ENCODE measurements around the gene UBE3D.
"Not testable (repeated sequence)": the region's sequence is repeated elsewhere in the genome, so short reads cannot be mapped to it uniquely, and the experiment has no call there.

UBE3D gene

DNA sequence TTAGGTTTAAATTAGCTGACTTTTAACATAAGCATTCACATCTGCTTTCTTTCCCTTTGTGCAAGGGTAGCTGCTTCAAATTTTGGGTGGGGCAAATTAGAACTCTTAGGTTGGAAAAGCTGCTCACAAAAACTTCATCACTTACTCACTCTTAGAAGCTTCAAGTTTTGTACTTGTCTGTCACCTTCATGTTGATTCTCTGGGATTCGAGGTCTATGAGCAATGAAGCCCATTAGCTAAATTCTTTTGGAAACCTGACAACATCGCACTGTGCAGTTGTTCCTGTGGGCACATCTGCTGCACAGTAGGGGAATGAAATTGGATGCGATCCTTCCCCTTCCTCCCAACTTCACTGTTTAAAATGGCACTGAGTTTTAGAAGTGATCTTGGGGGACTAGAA, 156.1 kb downstream of the UBE3D start:
- DNase-seq, result no peak

DNA sequence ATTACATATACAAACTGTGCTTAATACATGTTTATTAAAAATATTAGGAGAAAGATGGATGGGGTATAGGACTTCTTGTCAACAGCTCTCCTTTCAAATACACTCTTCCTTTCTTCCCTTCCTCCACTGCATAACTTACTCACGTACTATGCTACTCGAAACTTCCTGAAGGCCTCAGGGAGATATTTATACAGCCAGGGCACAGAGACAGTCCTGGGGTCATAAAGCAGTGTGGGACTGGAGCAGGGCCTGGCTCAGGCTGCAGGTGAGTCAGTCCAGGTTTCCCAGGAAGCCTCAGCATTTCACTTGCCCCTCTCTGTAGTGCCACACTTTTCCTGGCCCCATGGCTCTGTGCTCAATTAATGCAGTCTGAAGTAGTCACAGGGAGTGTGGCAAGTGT, 157.0 kb downstream of the UBE3D start:
- DNase-seq, result no peak

DNA sequence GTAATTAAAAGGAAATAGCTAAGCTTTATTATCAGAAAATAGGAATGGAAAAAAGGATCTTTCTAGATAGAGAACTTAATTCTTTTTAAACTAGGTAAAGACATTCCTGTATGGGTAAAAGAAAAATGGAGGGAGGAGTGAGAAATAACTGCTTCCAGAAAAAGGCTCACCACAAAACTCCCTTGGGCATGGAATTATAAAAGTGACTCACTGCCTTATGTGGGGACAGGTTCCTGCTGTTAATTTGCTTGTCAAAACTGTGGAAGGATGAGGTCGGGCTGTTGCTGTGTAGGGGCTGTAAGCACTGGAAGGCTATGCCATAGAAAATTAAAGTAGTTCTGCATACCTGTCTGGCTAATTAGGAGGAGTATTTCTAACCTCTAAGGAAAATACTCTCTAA, 158.7 kb downstream of the UBE3D start:
- no peak for DNase-seq

DNA sequence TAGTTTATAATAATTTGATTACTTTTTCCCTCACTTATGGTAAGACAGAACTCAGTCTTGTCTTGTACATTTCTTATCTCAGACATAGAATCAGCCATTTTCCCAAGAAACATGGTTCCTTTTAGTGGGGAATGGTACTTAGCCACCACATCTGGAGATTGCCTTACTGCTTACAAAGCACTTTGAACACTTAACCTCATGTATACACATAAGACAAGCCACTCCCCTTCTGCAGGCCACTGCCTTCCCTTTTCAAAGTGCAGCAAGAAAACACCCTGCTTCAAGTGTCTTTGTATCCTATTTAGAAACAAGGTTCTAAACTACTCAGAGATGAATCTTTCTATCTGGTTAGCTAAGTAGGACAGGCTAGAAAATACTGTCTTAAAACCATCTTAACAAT, 159.2 kb downstream of the UBE3D start:
- no peak for DNase-seq

DNA sequence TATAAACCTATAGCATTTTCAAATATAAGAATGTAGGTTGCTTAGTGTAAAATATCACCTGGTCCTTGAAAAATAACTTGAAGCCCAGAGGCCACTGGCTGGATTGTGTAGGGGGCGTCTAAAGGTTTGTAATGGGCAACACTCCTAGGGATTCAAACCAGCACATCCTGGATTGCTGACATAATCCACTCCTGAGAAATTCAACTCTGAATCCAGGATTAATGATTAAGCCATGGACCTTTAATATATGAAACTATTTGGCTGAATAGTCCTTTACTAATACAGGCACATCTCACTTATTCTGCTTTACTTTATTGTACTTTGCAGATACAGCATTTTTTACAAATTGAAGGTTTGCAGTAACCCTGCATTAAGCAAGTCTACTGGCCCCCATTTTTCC, 160.8 kb downstream of the UBE3D start:
- DNase-seq, result no peak

DNA sequence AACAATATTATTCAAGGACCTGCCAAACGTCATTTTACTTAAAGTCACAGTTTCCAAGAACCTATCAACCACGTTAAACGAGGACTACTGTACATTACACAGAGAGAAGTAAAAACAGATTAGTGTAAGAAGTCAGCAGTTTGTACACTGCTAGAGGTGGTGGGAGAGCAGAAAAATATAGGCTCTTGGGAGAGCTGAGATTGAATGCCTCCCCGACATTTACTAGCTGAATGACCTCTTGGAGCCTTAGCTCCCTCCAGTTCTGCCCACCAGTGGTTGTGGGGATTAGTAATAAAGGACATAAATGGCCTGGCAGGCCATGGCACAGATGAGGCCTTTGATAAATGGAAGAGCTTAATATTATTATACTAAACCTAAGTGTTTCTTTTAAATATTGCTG, 161.4 kb downstream of the UBE3D start:
- no peak for DNase-seq

DNA sequence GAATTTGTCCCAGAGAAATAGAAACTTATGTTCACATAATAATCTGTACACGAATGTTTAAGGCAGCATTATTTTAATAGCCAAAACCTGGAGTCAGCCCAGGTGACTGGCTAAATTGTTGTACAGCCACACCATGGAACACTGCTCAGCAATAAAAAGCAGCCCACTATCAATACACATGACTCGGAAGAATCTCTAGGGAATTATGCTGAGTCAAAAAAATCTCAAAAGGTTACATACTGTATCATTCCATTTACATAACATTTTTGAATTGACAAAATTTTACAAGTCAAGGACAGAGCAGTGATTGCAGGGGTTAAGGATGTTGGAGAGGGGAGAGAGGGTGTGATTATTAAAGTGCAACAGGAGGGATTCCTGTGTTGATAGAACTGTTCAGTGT, 163.4 kb downstream of the UBE3D start:
- DNase-seq, result no peak

DNA sequence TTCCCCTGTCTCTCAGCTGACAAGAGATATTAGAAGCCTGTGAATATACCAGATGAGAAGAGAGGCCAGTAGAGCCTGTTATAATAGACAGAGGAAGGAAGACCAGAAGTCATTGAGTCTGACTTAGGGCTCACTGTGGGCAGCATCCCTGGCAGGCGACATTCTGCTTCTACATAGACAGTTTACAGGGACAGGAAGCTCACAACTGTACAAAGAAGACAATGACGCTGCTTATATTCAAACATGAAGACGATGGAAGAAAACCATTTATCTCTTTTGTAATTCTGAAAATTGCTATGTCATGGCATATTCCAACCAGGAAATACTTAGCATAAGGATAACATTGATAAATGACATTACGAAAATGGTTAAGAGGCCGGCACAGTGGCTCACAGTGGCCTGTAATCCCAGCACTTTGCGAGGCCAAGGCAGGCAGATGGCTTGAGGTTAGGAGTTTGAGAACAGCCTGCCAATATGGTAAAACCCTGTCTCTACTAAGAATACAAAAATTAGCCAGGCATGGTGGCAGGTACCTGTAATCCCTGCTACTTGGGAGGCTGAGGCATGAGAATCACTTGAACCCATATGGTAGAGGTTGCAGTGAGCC, 170.9 kb downstream of the UBE3D start:
- DNase-seq, result no peak

DNA sequence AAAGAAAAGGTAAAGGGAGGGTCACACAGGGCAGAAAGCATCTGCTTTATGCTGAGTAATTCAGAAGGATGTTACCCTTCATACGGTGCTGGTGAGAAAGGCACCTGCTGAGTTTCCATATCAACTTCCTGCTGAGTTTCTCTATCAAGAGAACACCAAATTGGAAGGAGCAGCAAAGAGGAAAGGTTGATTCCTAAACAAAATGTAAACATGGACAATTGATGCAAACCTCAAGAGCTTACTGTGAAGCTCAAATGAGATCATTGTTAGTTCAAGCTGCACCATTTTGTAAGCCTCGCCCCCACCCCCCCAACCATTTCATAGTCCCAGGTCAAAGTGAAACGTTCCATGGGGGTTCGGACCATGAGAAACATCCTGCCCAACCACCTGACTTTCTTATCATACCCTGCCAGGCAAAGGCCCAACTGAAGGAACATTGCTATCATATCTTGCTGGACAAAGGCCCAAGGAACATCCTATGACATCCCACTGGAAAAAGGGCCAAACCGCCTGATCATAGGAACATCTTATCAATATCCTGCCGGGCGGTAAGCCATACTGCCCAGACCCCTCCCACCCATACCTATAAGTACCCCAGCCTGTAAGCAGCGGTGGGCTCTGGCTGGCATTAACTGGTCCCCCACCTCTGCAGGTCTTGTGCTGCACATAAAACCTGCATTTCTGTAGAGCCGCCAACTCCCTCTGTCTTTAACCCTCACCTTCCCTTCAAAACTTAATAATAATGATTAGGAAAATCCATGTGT, 171.6 kb downstream of the UBE3D start:
- no peak for DNase-seq

DNA sequence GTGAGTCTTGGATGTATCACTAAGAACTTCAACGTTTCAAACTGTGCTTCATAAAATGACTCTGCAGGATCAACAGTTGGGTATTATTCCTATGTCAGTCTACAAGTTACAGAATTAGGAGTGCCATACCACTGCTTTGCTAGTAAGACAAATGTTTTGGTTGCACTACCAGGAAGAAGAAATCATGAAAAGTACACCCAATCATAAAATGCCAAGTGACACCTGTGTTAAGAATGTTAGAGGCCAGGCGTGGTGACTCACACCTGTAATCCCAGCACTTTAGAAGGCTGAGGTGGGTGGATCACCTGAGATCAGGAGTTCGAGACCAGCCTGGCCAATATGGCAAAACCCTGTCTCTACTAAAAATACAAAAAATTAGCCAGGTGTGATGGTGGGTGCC, 174.1 kb downstream of the UBE3D start:
- DNase-seq, result not testable (repeated sequence)

DNA sequence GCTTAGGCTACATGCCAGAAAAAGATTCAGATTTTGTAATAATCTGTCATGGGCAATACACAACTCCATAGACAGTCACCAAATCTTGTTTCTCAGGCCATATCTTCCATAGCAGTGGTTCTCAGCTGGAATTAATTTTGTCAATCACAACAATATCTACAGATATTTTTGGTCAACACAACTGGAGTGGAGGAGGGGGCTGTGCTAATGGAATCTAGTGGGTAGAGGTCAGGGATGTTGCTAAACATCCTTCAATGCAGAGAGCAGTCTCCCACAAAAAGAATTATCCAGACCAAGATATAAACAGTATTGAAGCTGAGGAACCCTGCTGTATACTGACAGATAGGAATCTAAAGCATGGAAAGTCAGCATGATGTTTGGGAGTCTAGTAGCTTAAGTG, 174.6 kb downstream of the UBE3D start:
- DNase-seq, result no peak

DNA sequence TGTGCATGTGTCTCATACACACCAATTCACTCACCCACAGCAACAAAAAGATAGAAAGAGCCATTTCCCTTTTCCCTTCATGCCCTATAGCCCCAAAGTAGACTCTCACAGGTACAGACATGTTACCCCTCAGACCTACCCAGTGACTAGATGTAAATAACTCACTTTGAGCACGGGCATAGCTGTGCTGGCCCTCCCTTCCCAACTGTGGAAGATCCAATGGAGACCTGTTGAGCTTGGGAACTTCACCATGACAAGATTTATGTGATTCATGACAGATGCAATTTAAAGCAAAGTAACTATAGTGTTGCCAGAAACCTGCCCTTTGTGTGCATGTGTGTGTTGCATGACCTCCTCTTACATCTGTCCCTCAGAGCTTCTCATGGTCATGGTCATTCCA, 175.4 kb downstream of the UBE3D start:
- DNase-seq, result no peak

DNA sequence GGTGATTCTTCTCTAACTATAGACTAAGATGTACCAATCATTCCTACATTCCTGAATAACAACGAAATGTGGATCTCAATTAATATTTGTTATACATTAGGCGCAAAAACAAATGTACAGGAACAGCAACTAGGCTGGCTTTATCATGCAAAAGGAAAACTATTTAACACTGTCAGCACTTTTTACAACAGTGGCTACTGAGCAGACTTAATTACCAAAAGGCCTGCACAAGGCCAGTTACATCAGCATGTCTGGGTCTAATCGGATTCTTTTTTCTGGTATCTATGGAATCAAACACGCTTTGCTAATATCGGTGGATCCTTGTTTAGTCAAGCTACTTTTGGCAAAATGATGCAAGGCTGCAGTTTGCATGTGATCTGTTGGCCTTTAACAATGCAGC, 176.5 kb downstream of the UBE3D start:
- no peak for DNase-seq

DNA sequence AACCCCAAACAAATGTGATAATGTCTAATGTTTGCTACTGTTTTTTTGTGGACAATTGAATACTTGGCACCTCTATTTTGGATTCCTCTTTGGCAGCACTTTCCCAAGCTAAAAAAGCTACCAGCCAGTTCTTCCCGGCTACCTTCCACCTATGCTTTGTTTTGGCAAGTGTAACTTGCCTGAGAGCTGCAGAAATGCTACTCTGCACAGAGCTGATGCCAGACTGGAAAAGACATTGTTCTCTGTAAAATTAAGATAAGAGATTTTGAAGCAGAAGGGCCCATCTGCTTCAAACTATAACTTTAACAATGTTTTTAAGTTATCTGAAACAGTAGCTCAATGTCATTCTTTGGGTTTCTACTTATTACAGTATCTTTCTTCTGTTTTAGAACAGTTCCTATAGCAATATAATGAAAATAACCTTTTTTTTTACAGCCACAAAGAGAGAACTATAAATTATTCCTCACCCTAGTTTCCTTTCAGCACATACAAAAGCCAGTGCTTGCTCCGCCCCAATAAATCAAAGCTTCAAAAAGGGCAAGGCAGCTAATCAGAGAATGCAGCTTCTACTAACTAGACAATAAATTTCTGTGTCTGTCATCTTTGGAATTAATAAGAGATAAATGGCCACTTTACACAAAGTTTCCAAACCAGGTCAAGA, 183.1 kb downstream of the UBE3D start:
- no peak for DNase-seq

DNA sequence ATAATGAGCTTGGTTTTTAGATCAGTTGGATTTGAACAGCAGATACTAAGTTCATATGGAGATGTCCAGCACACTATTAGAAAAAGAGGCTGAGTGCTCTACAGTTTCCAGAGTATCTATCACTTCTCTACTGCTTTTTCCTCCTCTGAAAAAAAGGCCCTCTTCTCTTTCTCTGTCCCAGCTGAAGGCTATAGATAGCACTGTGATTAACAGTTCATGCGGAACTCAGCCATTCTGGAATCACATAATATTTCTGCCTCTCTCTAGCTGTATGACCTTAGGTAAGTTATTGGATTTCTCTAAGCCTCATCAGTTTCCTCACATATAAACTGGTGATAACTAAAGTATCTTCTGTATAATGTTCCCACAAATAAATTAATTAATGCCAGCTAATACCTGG, 184.1 kb downstream of the UBE3D start:
- no peak for DNase-seq

DNA sequence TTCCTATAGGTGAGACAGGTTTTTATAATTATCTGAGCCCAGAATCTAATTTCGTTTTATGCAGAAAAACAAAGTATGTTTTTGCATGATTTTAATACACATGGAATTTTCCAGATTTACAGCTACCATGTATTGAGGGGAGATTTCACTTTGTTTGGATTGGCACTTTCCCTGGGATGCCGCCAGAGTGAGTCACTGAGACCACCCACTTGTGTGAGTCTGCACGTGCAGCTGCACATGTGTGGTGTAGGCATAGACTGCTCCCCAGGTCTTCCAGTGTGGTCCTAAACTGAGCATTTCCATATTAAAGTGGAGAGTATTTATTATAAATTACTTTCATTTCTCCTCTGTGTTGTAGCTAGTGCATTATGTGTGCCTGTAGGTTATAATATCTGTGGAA, 186.8 kb downstream of the UBE3D start:
- no peak for DNase-seq

DNA sequence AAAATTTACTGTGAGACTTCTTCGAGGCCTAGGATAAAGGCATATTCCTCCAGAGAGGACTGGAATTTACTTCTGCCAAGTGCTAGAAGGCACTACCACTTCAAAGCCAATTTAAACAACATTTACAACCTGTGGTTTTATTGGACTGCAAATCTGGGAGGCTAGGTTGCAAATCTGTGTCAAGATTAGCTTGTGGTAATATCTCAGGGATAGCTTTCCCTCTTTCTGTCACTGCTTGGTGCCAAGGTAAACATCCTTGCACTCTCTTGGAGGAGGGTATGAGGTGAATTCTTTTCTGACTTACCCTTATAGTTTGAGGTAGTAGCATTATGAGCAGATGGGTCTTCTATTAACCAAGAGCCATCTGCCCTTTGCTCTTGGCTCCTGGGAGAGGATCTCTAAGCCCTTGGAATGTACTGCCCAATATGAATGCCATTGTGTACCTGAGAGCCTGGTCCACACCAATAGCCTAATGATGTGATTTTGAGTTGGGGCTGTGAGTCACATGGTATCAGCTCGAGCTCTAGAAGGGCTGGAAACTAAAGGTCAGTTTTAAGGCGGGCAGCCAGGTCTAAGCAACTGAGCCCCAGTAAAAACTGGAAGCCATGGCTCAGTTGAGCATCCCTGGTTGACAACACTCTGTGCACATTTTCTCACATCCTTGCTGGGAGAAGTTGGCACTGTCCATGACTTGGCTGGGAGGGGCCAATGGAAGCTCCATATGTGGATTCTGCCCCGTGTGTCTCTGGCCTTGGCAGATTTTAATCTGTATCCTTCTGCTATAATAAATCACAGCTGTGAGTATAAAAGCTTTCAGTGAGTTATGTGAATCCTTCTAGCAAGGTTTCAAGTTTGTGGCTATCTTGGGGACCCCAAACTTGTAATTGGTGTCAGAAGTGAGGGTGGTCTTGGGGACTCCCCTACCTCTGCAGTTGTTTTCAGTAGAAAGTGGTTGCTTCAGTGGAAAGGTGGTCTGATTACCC, 188.1 kb downstream of the UBE3D start:
- no peak for DNase-seq

DNA sequence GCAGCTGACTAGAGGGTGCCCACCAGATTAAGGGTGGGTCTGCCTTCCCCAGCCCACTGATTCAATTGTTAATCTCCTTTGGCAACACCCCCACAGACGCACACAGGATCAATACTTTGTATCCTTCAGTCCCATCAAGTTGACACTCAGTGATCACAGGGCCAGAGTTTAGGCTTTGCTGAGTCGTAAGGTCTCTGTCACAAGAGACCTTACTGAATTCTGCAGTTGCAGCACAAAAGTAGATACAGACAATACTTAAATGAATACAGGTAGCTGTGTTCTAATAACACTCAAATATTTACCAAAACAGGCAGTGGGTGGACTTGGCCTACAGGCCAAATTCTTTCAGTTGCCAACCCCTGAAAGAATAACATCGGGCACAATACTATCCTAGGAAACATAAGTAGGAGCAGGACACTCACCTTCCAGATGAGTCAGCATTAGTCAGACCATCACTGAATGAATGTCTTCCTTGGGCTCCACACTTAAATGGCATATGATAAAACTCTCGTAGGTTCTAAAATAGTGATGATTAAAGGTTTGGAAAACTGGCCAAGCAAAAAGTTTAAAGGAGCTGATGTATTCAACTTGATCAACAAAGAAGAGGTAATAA, 190.0 kb downstream of the UBE3D start:
- DNase-seq, result no peak

DNA sequence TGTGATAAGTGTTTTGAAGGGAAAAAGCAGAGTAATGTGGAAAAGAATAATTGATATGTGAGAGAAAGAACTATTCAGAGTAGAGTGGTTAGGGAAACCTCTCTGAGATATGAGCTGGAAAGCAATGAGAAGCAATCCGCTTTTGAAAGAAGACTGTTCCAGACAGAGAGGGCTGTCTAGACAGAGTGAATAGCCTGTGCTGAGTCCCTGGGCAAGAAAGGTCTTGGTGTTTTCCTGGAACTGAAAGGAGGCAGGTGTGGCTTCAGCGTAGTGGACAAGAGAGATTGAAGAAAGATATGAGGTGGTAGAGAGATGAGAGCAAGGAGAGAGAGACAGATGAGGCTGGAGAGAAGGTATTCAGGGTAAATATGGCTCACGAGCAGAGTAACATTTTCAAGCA, 190.8 kb downstream of the UBE3D start:
- no peak for DNase-seq

DNA sequence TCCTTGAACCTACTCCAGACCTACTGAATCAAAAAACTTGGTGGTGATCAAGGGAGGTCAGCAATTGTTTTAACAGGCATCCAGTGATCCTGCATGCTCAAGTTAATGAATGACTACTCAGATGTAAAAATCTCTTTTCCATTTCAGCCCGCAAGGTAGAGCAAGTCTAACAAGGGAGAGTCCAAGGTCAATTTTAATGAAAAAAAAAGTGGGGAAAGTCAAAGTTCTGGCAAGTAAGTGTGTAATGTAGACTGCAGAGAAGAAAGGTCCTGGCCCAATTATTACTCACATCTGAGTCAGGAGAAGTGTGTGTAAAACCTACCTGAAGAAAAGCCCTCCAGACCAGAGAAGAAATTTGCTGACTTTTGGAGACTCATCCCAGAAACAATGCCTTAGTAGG, 193.5 kb downstream of the UBE3D start:
- DNase-seq, result no peak

DNA sequence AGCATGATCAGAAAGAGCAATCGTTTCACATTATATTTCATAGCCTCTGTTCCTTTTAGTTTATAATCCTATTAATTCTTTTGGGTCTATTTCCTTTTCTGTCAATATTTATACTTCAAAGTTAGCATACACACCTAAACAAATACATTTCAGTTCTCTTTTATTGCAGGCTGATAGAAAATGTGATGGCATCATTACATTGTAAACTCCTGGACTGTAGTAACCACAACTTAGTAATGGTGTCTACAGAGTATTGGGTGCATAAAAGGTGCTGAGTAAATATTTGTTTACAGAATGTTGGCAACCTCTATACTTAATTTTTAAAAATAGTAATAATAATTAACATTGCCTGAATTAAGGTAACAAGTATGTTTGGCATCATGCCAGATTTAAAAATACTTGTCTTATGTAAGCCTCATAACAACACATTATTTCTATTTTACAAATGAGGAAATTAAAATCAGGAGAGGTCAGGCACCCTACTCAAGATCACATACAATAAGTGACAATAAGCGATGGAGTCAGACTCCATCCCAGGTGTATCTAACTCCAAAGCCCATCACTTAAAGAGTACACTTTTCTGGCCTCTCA, 195.0 kb downstream of the UBE3D start:
- DNase-seq, result no peak

DNA sequence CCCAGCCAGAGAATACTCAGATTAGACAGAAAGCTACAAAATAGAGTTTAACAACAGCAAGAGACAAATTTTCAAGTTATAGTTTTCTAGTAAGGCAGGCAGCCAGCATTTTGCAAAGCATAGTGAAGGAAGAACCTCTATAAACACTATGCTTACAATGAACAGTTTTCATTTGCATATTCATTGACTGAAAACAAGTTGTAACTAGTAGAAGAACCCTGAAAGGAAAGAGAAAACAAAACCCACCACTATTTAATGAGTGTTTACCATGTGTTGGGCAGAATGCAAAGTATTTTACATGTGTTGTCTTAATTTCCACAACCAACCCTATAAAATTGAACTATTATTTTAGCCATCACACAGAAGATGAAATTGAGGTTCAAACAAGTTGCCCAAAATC, 196.1 kb downstream of the UBE3D start:
- no peak for DNase-seq

All from activated effector memory CD4-positive, alpha-beta T cell treated with Interleukin-2 at 50 U/mL for 16 hours (primary cell).